ENCODE data around the gene UXT.

- TF ChIP-seq POLR2AphosphoS5 (IDR thresholded peaks at IDR 0.05; ENCODE audit: borderline replicate concordance, low read depth, low read length) (no peak), EZH2 (IDR thresholded peaks at IDR 0.05) (no peak), FOXP2 (optimal IDR thresholded peaks at IDR 0.05; ENCODE audit: control extremely low read depth, extremely low read length, insufficient read depth) (no peak)
Measured at GRCh38 chrX:47643926-47644325, 15.1 kb downstream of the UXT start.
